Measurements from ENCODE around the gene ECSIT.

The ECSIT gene

GRCh38 chr19:11507370-11508078 is 21.4 kb downstream of the ECSIT start:
- H3K27me3 ChIP-seq (ENCODE audit: control insufficient read depth, insufficient read depth, low read length) = no peaks in the 10 kb centered on the region
- no peak overlapping the region for H3K4me3 ChIP-seq (ENCODE audit: low read length)
- peaks cover 11% of the 10 kb centered on the region for H3K4me1 ChIP-seq (ENCODE audit: control insufficient read depth, insufficient read depth, low read length)
- no peaks in the 10 kb centered on the region for H3K36me3 ChIP-seq (ENCODE audit: control insufficient read depth, insufficient read depth, low read length)
- H3K9ac ChIP-seq (ENCODE audit: low read length) = no peak overlapping the region
- H3K9me3 ChIP-seq (ENCODE audit: control insufficient read depth, low read length) = no peaks in the 10 kb centered on the region

- Histone ChIP-seq H3K27me3 (ENCODE audit: control insufficient read depth, insufficient read depth, low read length) (no peaks in the 10 kb centered on the region), H3K9ac (ENCODE audit: low read length) (no peak overlapping the region), H3K4me3 (ENCODE audit: low read length) (no peak overlapping the region), H3K9me3 (ENCODE audit: control insufficient read depth, low read length) (no peaks in the 10 kb centered on the region), H3K36me3 (ENCODE audit: control insufficient read depth, insufficient read depth, low read length) (no peaks in the 10 kb centered on the region), H3K4me1 (ENCODE audit: control insufficient read depth, insufficient read depth, low read length) (peaks cover 11% of the 10 kb centered on the region)
Observed at GRCh38 chr19:11506967-11507366, 22.0 kb downstream of the ECSIT start.

- no peaks in the 10 kb centered on the region for H3K9me3 ChIP-seq (ENCODE audit: control insufficient read depth, low read length)
- H3K4me3 ChIP-seq (ENCODE audit: low read length) = peak overlapping the region; percentile 56
- H3K4me1 ChIP-seq (ENCODE audit: control insufficient read depth, insufficient read depth, low read length) = peaks cover 11% of the 10 kb centered on the region
- no peaks in the 10 kb centered on the region for H3K36me3 ChIP-seq (ENCODE audit: control insufficient read depth, insufficient read depth, low read length)
- H3K27me3 ChIP-seq (ENCODE audit: control insufficient read depth, insufficient read depth, low read length) = no peaks in the 10 kb centered on the region
- peak overlapping the region; percentile 80 for H3K9ac ChIP-seq (ENCODE audit: low read length)
Observed at GRCh38 chr19:11506101-11506555, 22.8 kb downstream of the ECSIT start.

GRCh38 chr19:11505504-11506100 is 23.3 kb downstream of the ECSIT start, which contains the start of gene ZNF653:
Gene ZNF653 (minus strand): TSS chr19:11505839. CDS start chr19:11505786, 53 bp downstream.
- no peaks in the 10 kb centered on the region for H3K27me3 ChIP-seq (ENCODE audit: control insufficient read depth, insufficient read depth, low read length)
- H3K4me3 ChIP-seq (ENCODE audit: low read length) = peak within 1 kb of the TSS; percentile 56
- peak within 1 kb of the TSS; percentile 80 for H3K9ac ChIP-seq (ENCODE audit: low read length)
- H3K9me3 ChIP-seq (ENCODE audit: control insufficient read depth, low read length) = no peaks in the 10 kb centered on the region
- no peaks in the 10 kb centered on the region for H3K36me3 ChIP-seq (ENCODE audit: control insufficient read depth, insufficient read depth, low read length)
- peaks cover 11% of the 10 kb centered on the region for H3K4me1 ChIP-seq (ENCODE audit: control insufficient read depth, insufficient read depth, low read length)

- Histone ChIP-seq H3K9me3 (ENCODE audit: control insufficient read depth, low read length) (no peaks in the 10 kb centered on the region), H3K27me3 (ENCODE audit: control insufficient read depth, insufficient read depth, low read length) (no peaks in the 10 kb centered on the region), H3K4me1 (ENCODE audit: control insufficient read depth, insufficient read depth, low read length) (peaks cover 11% of the 10 kb centered on the region), H3K4me3 (ENCODE audit: low read length) (peak overlapping the region; percentile 56), H3K36me3 (ENCODE audit: control insufficient read depth, insufficient read depth, low read length) (no peaks in the 10 kb centered on the region), H3K9ac (ENCODE audit: low read length) (peak overlapping the region; percentile 80)
Observed at GRCh38 chr19:11505032-11505503, 23.9 kb downstream of the ECSIT start.

- no peaks in the 10 kb centered on the region for H3K36me3 ChIP-seq (ENCODE audit: control insufficient read depth, insufficient read depth, low read length)
- H3K4me1 ChIP-seq (ENCODE audit: control insufficient read depth, insufficient read depth, low read length) = peaks cover 11% of the 10 kb centered on the region
- peak overlapping the region; percentile 2 for H3K4me3 ChIP-seq (ENCODE audit: low read length)
- peak overlapping the region; percentile 80 for H3K9ac ChIP-seq (ENCODE audit: low read length)
- H3K9me3 ChIP-seq (ENCODE audit: control insufficient read depth, low read length) = no peaks in the 10 kb centered on the region
- no peaks in the 10 kb centered on the region for H3K27me3 ChIP-seq (ENCODE audit: control insufficient read depth, insufficient read depth, low read length)
Observed at GRCh38 chr19:11504502-11505031, 24.4 kb downstream of the ECSIT start.

- Histone ChIP-seq H3K9me3 (ENCODE audit: control insufficient read depth, low read length) (no peaks in the 10 kb centered on the region), H3K4me3 (ENCODE audit: low read length) (no peak overlapping the region), H3K4me1 (ENCODE audit: control insufficient read depth, insufficient read depth, low read length) (peaks cover 11% of the 10 kb centered on the region), H3K27me3 (ENCODE audit: control insufficient read depth, insufficient read depth, low read length) (no peaks in the 10 kb centered on the region), H3K36me3 (ENCODE audit: control insufficient read depth, insufficient read depth, low read length) (no peaks in the 10 kb centered on the region), H3K9ac (ENCODE audit: low read length) (no peak overlapping the region)
Observed at GRCh38 chr19:11499890-11500420, 29.0 kb downstream of the ECSIT start.

- Histone ChIP-seq H3K9me3 (ENCODE audit: control insufficient read depth, low read length) (no peaks in the 10 kb centered on the region), H3K4me1 (ENCODE audit: control insufficient read depth, insufficient read depth, low read length) (peaks cover 6% of the 10 kb centered on the region), H3K36me3 (ENCODE audit: control insufficient read depth, insufficient read depth, low read length) (no peaks in the 10 kb centered on the region), H3K9ac (ENCODE audit: low read length) (no peak overlapping the region), H3K27me3 (ENCODE audit: control insufficient read depth, insufficient read depth, low read length) (no peaks in the 10 kb centered on the region), H3K4me3 (ENCODE audit: low read length) (no peak overlapping the region)
Observed at GRCh38 chr19:11499220-11499726, 29.7 kb downstream of the ECSIT start.

- Histone ChIP-seq H3K4me1 (ENCODE audit: control insufficient read depth, insufficient read depth, low read length) (peaks cover 6% of the 10 kb centered on the region), H3K4me3 (ENCODE audit: low read length) (no peak overlapping the region), H3K36me3 (ENCODE audit: control insufficient read depth, insufficient read depth, low read length) (no peaks in the 10 kb centered on the region), H3K9me3 (ENCODE audit: control insufficient read depth, low read length) (no peaks in the 10 kb centered on the region), H3K9ac (ENCODE audit: low read length) (no peak overlapping the region), H3K27me3 (ENCODE audit: control insufficient read depth, insufficient read depth, low read length) (no peaks in the 10 kb centered on the region)
Observed at GRCh38 chr19:11496391-11497163, 32.4 kb downstream of the ECSIT start.

GRCh38 chr19:11495885-11496284 is 33.0 kb downstream of the ECSIT start:
- Histone ChIP-seq H3K4me3 (ENCODE audit: low read length) (no peak overlapping the region), H3K4me1 (ENCODE audit: control insufficient read depth, insufficient read depth, low read length) (peaks cover 6% of the 10 kb centered on the region), H3K36me3 (ENCODE audit: control insufficient read depth, insufficient read depth, low read length) (no peaks in the 10 kb centered on the region), H3K27me3 (ENCODE audit: control insufficient read depth, insufficient read depth, low read length) (no peaks in the 10 kb centered on the region), H3K9ac (ENCODE audit: low read length) (no peak overlapping the region), H3K9me3 (ENCODE audit: control insufficient read depth, low read length) (no peaks in the 10 kb centered on the region)

GRCh38 chr19:11495481-11495880 is 33.5 kb downstream of the ECSIT start:
- H3K4me1 ChIP-seq (ENCODE audit: control insufficient read depth, insufficient read depth, low read length) = peaks cover 8% of the 10 kb centered on the region
- no peak overlapping the region for H3K9ac ChIP-seq (ENCODE audit: low read length)
- no peaks in the 10 kb centered on the region for H3K27me3 ChIP-seq (ENCODE audit: control insufficient read depth, insufficient read depth, low read length)
- H3K36me3 ChIP-seq (ENCODE audit: control insufficient read depth, insufficient read depth, low read length) = no peaks in the 10 kb centered on the region
- no peak overlapping the region for H3K4me3 ChIP-seq (ENCODE audit: low read length)
- no peaks in the 10 kb centered on the region for H3K9me3 ChIP-seq (ENCODE audit: control insufficient read depth, low read length)
